Stimulated activated CD4-positive, alpha-beta T cell treated with anti-CD3 and anti-CD28 coated beads, TNF-alpha, amount 100 ng/mL, for 48 hours (primary cell): Measurements from ENCODE around the gene BPHL.
"Not testable (repeated sequence)": the region's sequence is repeated elsewhere in the genome, so short reads cannot be mapped to it uniquely, and the experiment has no call there.

Experiments used
- DNase-seq, 3 donors: peaks; one replicate each; pipeline ENCODE4 v3.0.0-alpha.2; 2020; ENCODE audit warnings: low read depth in 3 of 3

BPHL gene

DNA sequence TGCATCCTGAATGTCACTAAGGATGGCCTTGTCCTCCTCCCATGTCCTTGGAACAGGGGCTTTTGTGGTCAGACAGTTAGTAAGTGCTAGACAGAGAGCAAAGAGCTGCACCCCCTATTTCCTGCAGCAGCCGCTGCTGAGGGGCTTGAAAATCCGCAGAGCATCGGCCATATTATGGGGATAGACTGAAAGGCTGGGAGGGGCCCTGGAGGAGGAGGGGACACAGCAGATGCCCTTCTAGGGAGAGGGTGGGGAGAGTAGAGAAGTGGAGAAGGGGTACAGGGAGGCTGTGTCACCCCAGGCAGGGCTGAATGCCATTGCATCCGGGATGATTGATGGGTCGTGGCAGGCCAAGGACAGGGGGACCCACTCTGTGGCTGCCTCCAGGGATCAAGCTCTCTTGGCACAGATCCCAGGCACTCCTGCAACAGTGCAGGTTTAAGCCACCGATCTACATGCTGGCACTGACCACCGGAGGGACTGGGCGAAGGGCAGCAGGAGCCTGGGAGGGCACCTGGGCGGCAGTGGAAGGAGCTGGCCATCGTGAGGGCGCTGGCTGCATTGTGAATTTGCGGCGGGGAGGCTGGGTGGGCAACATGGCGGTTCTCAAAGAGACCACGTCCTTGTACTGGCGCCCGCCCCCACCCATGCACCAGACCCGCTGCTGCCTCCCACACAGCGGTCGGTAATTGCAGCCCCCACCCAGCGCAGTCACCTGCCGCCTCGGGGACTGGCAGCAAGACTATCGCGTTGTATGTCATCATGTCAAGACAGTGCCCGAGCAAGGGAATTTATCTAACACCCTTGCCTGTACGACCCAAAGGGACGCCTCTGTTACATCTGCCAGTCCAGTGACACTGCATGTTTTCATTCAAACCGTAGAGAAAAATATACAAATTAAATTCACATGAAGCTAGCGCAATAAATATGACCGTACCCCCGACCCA is 37.9 kb downstream of the BPHL start:
- DNase-seq: not testable (repeated sequence)

DNA sequence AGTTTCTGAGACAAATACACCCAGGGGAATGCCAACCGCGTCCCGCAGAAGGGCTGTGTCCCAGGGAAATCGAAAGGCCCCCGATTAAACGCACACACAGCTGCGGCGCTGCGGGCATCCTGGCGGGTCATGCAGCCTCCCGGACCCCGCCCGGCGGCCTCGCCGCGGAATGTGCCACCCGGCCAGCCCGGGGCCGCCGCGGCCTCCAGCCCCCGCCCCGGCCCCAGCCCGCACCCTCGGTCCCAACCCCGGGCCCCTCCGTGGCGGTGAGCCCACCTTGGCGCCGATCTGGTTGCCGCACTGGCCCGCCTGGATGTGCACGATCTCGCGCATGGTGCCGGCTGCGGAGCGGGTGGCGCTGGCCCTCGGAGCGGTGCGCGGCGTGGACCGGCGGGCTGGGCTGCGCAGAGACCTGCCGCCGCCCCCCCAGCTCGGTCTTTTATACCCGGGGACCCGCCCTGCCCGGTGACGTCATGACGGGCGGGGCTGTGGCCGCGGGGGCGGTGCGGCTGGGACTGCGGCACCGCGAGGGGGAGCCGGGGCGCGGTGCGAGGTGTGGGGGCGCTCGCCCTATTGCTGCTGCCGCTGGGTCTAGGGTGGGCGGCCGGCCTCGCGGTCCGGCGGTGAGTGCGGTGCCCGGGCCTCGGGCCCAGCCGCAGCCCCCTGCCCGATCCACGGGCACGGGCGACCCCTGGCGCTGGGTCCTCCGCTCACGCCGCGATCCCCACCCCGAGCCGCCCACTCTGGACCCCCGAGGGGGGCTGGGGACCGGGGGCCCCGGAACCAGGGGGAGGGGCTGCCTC is 38.8 kb downstream of the BPHL start, which contains the start of gene TUBB2A:
Gene TUBB2A, minus strand, starts transcription at position 414 of the 803 bp plus-strand sequence. Its CDS starts 81 bp downstream, at position 333.
- peak; percentile 59 to 74 (median 60) for DNase-seq

DNA sequence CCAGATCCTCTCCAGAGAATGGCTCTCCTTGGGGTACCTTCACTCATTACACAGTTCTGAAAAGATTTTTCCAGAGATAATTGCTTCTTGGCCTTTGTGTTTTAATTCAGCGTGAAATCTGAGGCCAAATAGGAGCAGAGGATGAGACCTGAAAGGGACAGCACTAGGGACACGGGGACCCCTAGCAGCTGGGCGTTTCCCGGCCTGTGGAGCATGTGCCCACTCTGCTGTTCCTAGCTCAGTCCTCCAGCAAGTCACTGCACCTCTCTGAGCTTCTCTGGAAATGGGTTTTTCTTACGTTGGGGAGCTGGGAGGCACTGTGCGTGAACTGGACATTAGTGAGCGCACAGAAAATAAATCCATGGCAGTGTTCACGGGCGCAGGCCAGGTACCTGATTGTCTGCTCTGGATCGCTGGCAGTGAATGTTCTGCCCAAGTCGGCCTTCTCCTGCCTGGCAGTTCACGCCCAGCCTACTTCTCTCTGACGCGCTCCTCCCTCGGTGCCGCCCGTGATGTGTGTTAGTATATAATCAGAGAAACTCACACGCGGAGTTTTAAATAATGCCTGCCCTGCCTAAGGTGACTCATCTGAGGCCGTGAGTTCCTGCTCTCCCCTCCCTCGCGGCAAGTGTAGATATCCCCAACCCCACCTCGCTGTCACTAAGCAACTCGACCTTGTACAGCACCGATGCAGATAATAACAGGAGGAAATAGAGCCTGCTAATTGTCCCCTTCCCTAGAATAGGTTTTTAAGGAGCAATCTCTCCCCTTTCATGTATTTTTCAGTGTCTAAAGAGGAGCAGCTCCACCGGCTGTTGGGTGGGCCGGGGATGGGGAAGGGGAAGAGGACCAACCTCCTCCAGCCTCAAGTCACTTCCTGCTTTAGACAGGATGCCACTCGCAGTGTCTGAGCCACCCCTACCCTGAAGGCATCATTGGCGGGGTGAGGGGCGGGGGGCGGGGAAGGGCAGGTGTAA is 41.6 kb downstream of the BPHL start:
- peak in 2 of 3 donors; percentile 20 to 22 for DNase-seq

DNA sequence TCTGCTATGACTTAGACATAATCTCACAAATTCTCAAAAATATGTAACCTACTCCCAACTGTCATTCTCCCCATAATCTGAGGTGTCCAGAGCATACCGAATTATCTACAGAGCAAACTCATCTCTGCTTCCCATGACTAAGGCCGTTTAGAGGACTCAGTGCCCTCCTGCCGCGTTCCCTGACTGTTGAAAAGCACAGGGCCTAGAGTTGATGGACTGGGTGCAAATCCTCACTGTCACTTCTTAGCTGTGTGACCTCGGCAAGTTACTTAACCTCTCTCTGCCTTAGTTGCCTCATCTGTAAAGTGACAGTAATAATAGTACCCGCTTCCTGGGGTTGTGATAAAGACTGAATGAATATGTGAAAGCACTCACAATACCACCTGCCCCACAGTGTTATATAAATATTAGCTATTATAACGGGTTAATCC is 43.6 kb downstream of the BPHL start:
- DNase-seq: no peak

DNA sequence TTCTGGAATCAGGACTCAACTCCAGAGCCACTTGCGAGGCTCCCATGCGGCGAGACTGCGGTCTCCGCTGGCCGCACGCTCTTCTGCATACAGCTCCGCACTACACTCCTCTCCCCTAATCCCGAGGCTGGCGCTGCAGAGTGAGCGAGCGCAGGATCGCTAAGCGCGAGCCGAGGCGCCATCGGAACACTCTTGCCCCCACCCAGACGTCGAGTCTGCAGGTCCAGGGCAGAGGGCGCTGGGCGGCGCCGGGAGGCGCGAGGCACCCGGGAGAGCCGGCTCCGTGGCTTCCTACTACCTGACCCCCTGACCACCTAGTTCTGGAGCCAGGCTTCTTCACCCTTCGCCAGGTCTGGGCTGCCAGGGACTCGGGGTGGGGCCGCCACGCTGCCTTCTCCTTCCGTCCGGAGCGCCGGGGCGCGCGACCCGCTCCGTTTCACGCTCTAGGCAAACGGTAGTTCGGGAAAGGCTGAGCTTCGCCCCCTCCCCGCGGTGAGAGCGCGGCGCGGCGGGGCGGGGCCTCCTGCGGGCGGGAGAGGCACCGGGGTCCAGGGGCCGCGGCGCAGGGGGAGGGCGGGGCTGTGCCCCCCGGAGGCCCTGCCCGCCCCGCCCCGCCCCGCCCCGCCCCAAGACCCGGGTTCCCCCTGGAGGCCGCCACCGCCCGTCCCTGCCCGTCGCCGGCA is 44.2 kb downstream of the BPHL start:
- peak; percentile 10 to 33 (median 24) for DNase-seq

DNA sequence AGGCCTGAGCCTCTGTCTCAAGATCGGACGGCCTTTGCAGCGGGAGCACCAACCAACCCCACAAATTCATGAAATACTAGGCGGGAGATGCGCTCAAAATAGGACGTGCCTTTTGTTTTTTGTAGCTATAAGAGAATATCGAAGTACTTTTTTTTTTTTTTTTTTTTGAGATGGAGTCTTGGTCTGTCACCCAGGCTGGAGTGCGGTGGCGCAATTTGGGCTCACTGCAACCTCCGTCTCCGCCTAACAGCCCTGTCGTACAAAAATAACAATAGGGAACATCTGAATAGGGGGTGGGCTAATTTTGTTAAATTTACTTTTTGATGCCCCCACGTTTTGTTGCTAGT is 44.7 kb downstream of the BPHL start:
- DNase-seq: no peak

DNA sequence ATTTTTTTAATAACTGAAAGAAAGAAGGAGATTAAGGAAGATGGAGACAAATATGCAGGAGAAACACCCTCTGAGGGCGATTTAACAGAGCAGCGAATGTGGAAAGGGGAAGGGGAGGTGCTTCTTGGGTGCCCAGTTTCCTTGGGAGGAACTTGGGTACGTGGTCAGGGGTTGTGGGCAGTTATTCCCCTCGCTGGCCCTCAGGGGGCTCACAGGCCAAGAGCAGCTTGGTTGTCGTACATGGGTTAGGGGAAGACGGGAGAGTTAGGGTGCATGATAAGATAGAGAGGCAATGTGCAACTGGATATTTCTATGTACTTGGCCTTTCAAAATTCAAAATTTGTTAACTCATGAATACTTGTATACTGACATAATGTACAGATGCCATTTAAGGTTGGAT is 45.9 kb downstream of the BPHL start:
- DNase-seq: no peak

DNA sequence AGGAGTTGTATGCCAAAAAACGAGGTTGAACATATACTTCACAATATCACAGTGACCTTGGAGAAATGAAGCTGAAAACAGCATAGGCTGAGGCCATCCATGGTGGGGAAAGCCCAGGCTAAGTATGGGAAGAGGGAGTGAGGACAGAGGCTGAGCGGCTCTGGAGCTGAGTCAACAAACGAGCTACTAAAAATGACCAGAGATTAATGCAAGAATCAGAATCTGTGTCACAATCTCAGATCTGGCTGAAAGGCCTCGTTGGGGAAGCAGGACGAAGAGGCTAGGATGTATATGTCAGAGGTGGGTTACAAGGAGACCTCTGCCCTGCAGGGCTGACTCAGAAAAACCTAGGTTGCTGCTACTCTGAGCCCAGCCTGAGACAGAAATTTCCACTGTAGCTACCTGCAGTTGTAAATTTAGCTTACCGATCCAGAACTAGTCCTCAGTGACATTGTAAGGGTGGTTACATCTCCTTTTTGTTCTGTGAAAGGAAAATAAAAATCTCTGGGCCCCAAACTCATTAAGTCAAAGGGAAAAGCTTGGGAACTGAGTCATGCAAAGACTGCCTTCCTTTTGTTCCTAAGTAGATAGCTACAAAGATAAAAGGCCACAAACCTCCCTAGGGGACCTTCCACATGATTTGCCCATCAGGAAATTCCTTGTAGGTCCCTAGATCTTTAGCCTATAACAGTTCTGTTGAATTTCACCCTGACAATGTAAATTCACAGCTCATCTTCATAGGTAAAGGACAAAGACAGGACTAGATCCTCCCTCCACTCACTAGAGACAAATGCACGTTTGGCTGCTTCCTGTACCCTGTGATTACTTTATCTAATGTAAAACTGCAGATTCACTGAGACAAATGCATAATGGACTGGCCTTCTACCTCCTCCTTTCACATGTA is 47.4 kb downstream of the BPHL start:
- DNase-seq: no peak

DNA sequence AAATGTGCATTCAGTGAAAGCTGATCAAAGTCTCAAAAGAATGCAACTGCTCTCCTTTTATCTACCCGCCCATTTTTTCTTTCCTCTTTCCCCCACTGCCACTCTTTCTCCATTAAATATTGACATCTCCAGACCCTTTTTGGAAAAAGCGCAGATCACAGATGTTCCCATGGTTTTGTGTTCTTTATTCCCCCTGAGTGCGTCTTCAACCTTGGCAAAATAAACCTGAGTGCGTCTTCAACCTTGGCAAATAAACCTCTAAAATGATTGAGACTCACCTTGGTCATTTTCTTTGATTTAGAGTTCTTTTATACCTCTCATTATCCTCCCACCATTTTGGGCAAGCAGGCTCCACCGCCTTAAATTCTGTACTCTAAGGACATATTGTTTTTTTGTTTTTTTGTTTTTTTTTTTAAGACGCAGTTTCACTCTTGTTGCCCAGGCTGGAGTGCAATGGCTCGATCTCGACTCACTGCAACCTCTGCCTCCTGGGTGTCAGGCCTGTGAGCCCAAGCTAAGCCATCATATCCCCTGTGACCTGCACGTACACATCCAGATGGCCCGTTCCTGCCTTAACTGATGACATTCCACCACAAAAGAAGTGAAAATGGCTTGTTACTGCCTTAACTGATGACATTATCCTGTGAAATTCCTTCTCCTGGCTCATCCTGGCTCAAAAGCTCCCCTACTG is 48.2 kb downstream of the BPHL start:
- DNase-seq: not testable (repeated sequence)

DNA sequence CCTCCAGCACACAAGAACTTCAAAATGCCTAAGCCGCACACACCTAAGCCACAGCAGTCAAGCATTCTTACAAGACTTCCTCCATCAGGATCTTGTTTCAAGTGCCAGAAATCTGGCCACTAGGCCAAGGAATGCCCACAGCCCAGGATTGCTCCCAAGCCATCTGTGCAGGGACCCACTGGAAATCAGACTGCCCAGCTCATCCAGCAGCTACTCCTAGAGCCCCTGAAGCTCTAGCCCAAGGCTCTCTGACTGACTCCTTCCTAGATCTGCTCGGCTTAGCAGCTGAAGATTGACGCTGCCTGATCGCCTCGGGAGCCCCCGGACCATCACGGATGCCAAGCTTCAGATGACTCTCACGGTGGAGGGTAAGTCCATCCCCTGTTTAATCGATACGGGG is 49.5 kb downstream of the BPHL start:
- DNase-seq: not testable (repeated sequence)

DNA sequence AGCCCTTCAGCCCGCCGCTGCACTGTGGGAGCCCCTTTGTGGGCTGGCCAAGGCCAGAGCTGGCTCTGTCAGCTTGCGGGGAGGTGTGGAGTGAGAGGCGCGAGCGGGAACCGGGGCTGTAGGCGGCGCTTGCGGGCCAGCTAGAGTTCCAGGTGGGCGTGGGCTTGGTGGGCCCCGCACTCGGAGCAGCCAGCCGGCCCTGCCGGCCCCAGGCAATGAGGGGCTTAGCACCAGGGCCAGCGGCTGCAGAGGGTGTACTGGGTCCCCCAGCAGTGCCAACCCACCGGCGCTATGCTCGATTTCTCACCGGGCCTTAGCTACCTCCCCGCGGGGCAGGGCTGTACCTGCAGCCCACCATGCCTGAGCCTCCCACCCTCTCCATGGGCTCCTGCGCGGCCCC is 52.2 kb downstream of the BPHL start:
- DNase-seq: not testable (repeated sequence)

DNA sequence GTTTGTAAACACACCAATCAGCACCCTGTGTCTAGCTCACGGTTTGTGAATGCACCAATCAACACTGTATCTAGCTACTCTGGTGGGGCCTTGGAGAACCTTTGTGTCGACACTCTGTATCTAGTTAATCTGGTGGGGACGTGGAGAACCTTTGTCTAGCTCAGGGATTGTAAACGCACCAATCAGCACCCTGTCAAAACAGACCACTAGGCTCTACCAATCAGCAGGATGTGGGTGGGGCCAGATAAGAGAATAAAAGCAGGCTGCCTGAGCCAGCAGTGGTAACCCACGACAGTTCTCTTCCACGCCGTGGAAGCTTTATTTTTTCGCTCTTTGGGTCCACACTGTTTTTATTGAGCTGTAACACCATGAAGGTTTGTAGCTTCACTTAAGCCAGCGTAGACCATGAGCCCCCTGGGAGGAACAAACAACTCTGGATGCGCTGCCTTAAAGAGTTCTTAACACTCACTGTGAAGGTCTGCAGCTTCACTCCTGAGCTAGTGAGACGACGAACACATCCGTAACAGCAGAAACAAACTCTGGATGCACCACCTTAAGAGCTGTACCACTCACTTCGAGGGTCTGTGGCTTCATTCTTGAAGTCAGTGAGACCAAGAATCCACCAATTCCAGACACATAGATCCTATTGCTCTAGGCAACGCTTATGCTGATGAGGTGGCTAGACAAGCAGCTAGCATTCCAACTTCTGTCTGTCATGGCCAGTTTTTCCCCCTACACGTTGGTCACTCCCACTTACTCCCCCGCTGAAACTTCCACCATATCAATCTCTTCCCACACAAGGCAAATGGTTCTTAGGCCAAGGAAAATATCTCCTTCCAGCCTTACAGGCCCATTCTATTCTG is 53.0 kb downstream of the BPHL start:
- not testable (repeated sequence) for DNase-seq

DNA sequence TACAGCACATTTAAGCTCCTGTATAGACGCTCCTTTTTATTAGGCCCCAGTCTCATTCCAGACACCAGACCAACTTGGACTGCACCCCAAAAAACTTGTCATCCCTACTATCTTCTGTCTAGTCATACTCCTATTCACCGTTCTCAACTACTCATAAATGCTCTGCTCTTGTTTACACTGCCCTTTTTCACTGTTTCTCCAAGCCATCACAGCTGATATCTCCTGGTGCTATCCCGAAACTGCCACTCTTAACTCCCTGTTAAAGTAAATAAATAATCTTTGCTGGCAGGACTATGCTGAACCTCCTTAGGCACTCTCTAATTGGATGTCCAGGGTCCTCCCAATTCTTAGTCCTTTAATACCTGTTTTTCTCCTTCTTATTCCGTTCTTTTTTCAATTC is 54.3 kb downstream of the BPHL start:
- DNase-seq: not testable (repeated sequence)

DNA sequence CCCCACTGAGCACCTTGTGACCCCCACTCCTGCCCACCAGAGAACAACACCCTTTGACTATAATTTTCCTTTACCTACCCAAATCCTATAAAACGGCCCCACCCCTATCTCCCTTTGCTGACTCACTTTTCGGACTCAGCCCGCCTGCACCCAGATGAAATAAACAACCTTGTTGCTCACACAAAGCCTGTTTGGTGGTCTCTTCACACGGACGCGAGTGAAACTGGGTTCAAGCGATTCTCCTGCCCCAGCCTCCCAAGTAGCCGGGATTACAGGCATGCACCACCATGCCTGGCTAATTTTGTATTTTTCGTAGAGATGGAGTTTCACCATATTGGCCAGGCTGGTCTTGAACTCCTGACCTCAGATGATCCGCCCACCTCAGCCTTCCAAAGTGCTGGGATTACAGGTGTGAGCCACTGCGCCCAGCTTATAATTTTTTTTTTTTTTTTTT is 55.2 kb downstream of the BPHL start:
- not testable (repeated sequence) for DNase-seq

DNA sequence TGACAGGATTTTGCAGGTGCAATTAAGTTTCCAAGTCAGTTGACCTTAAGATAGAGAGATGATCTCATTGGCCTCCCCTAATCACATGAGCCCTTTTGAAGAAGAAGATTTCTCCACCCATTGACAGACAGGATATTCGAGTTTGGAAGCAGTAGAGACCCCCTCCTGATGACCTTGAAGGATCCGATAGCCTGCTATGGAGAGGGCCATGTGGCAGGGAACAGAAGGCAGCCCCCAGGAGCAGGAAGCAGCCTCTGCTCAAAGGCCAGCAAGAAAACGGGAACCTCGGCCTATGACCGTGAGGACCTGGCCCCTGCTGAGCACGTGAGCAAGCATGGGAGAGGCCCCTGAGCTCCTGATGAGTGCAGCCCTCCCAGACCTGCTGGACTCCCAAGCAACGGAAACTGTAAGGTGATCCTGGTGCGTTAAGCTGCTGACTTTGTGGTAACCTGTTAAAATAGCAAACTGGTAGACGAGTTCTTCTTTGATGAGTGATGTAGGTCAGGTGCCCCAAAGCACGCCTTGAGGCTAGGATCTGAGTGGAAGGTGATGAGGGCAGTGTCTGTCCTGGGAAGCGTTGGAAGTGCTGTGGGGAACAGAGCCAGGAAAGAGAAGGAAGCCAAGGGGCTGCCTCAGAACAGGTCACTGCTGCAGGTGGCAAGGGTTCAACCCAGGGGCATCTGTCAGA is 57.3 kb downstream of the BPHL start:
- DNase-seq: no peak

DNA sequence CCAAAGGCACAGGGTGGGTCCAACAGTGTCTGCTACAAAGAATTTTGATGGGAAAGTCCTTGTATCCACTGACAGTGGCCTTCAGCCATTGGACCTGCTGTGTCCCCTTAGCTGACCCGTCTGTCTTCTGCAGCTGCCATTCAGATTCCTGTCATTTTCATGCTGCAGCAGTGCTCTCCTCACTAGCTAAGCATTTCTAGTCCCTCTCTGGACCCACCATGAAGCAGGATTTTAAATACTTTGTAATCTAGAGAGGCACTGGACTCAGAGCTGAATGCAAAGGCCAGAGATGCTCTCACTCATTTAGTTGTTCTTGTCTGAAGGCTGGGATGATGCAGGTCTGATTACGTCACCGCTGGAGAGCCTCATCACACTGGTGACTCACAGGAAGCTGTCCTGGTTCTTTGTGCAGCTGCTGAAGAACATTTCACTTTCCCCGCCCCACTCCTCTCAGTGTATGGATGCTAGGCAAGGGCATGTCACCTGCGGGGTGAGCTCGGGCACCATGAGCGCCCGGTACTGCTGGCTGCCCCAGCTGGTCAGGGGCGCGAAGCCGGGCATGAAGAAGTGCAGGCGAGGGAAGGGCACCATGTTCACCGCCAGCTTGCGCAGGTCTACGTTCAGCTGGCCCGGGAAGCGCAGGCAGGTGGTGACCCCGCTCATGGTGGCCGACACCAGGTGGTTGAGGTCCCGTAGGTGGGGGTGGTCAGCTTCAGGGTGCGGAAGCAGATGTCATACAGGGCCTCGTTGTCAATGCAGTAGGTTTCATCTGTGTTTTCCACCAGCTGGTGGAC is 58.2 kb downstream of the BPHL start:
- DNase-seq: peak in 2 of 3 donors; percentile 29 to 41

DNA sequence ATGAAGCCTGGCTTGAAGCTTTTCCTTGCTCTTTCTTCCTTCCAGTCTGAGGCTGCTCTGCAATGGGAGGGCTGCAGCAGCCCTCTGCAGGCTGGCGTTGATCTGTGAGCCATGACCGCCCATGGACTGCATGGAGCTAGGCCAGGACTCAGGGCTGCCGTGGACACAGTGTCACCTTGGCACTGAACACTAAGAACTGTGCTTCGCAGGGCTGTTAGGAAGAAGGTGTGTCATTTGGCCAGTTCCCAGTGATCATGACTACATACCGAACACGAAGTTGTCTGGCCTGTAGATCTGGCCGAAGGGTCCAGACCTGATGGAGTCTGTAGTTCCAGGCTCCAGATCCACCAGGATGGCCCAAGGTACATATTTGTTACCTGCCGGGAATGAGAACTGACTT is 60.2 kb downstream of the BPHL start:
- not testable (repeated sequence) for DNase-seq
